Head of caudate nucleus (tissue), 42 donors: ENCODE data around the gene SLC7A4.
"Not testable (repeated sequence)": the region's sequence is repeated elsewhere in the genome, so short reads cannot be mapped to it uniquely, and the experiment has no call there.

ENCODE experiments used
- DNase-seq, 42 donors: peaks; one replicate each; pipeline versions ENCODE4 v3.0.0 to v3.0.0-alpha.2; 2020 to 2021; ENCODE audit warnings: mixed read lengths in 7 of 42
- intact Hi-C: fragments of 100-400 bp; cut with DNase I; formaldehyde crosslinking; loops from one replicate; pipeline ENCODE4 v1.15.0; 2022

Gene SLC7A4, protein sequence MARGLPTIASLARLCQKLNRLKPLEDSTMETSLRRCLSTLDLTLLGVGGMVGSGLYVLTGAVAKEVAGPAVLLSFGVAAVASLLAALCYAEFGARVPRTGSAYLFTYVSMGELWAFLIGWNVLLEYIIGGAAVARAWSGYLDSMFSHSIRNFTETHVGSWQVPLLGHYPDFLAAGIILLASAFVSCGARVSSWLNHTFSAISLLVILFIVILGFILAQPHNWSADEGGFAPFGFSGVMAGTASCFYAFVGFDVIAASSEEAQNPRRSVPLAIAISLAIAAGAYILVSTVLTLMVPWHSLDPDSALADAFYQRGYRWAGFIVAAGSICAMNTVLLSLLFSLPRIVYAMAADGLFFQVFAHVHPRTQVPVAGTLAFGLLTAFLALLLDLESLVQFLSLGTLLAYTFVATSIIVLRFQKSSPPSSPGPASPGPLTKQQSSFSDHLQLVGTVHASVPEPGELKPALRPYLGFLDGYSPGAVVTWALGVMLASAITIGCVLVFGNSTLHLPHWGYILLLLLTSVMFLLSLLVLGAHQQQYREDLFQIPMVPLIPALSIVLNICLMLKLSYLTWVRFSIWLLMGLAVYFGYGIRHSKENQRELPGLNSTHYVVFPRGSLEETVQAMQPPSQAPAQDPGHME

DNA sequence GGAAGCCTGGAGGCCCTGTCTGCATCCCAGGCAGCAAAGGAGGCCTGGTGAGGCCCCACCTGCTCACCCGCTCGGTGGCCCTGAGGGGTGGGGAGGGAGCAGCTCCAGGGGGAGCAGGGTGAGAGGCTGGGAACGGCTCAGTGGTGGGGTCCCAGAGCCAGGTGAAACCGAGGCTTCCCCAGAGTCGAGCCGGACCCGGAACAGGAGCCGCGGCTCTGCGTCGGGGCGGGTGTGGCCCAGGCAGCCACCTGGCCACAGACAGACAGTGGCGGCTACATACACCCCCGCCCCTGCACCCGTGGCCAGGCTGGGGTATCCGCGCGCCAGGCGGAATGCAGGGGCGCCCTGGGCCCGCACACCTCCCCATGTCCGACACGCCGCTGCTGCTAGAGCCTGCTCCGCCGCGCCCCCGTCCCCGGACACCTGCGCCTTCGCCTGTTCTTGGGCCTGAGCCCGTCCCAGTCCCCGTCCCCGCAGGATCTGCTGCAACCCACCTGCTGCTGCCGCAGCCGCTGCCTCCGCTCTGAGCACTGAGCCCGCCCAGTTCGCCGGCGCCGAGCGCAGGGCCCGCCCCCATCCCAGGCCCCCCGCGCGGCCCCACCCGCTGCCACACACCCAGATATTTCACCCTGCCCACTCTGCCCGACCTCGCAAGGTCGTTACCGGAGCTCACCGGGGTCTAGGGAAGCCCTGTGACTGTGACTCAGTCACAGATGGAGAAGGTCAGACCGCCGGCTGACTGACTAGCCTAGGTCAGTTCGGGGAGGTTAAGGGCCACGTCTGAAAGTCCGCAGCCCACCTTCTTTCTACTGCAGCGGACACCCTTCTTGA, at the start of gene SLC7A4:
Gene SLC7A4, minus strand, starts transcription at position 525 of the 831 bp plus-strand sequence. CDS start 749 bp downstream, outside the sequence.
- intact Hi-C loops, result no loop called here
- peak in 35 of 42 donors; percentile 15 to 75 (median 44) for DNase-seq

DNA sequence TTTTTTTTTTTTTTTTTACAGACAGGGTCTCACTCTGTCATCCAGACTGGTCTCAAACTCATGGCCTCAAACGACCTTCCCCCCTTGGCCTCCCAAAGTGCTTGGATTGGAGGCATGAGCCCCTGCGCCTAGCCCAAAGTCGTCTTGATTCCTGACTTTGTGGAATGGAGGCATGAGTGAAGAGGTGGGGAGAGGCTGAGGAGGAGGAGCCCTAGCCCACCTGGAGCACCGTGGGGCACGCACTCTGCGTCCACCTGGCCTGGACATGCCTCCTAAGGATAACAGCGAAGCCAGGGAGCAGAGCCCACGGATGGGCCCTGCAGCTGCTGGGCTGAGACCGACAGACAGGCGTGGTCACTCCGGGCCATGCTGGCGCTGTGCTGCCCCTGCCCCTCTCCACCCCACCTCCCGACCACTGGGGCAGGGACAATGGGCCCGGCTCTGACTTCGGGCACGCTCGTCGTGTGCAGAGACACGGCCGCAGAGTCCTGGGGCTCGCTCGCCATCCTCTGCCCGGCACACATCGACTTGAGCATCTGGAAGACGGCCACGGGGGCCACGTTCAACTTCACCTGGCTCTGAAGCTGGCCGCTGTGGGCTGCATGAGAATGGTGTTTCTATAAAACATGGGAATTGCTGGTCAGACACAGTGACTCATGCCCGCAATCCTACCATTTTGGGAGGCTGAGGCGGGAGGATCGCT, 48.2 kb upstream of the SLC7A4 start:
- DNase-seq, result no peak
- intact Hi-C loops, result no loop called here

DNA sequence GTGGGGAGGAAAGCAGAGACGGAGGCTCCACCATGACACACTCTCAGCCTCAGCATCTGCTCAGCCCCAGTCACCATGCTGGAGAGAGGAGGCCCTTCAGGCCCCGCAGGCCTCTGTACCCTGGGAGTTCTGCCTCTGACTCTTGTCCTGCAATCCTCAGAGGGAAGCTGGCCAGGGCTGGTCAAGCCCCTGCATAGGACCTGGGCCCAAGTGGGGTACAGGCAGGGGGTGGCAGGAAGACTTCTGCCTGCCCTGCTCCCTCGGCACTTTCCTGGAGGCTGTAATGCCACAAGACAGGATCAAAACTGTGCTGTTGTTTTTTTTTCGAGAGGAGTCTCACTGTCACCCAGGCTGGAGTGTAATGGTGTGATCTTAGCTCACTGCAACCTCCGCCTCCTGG, 47.1 kb upstream of the SLC7A4 start:
- intact Hi-C loops, result no loop called here
- DNase-seq, result no peak

DNA sequence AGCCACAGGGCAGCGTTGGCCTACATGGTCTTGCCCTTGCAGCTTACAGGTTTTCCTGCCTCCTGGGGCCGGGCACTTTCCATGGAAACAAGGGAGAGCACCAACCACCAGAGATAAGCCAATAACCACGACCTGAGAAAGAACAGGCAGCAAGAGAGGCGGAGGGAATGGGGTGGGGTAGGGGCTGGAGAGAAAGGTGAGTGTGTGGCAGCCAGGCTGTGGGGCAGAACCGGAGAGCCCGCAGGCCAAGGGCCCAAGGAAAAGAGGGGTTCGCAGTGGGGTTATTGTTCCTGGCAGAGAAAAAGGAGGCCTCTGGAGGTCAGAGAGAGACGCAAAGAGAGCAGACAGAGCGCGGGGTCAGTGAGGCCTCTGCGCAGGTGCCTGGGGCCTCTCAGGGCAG, 46.6 kb upstream of the SLC7A4 start:
- no peak for DNase-seq
- intact Hi-C loops, result no loop called here

DNA sequence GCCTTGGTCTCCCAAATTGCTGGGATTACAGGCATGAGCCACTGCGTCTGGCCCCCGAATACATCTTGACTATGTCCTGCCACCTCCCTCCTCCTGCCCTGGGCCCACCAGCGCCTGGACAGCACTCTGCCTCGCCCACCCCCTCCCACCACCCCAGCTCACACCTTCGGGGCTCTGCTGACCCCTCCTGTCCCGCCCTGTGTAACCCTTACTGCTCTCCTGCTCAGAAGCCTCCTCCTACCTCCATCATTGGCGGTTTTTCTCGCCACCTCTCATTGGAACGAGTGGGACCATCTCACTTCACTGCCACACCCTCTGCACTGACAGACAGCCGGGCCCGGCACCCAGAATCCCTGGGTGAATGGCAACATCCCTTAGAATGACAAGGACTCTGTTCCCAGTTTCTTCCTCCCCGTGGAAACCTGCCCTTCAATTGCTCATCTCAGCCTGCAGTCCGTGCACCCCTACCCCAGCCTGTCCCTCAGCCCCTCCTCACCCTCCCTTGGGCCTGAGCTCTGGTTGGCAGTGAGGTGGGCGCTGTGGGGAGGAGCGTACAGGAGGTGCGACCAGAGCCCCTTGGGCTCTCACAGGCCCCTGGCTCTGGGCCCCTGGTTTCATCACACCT, 45.6 kb upstream of the SLC7A4 start:
- intact Hi-C loops, result no loop called here
- no peak for DNase-seq

DNA sequence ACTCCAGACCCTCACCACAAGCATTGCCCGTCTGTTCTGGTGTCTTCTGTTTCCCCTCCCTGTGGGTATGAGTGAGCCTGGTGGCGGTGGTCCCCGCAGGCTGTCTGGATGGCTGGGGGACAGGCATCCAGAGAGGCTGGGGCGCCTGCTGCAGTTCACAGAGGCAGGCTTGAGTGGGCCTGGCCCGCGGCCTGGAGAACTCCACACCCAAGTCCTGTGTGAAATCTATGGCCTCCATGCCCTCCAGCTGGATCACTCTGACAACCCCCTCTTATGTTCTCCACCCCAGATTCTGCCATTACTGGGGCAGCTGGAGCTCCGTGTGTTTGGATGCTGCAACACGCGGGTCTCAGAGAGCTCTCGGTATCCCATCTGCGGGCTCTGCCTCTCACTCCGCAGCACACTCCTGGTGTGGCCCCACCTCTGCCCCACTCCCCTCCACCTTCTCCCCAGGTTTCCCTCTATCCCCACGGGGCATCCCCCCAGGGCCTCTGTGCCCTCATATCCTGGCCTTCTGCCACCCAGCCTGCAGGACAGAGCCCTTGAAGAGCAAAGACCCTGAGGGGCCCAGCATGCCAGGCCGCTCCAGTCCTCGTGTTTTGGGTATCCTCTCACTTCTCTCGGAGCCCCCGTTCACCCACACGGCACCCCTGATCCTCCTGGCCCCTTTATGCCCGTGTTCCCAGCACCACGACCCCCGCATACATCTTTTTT, 44.7 kb upstream of the SLC7A4 start:
- DNase-seq, result no peak
- intact Hi-C loops, result no loop called here

DNA sequence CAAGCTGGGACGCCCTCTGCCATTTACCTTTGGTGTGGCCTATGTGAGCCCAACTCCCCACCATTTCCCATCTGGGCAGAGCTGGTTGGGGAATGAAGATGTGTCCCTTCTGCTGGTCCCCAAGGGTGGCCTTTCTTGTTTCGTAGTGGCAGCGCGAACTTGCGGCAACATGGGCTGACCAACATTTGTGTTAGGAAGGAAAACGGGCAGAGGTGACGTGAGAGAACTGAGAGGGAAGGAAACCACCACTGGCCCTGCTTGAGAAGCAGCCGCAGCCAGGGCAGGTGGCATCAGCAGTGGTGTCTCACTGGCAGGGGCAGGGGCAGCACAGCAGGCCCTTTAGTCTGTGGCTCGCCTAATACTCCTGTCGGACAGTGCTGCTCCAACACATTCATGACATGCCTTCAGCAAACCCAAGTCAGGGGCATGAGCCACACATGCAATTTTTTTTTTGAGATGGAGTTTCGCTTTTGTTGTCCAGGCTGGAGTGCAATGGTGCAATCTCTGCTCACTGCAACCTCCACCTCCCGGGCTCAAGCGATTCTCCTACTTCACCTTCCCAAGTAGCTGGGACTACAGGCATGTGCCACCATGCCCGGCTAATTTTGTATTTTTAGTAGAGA, 43.3 kb upstream of the SLC7A4 start:
- DNase-seq, result no peak
- intact Hi-C loops, result no loop called here

DNA sequence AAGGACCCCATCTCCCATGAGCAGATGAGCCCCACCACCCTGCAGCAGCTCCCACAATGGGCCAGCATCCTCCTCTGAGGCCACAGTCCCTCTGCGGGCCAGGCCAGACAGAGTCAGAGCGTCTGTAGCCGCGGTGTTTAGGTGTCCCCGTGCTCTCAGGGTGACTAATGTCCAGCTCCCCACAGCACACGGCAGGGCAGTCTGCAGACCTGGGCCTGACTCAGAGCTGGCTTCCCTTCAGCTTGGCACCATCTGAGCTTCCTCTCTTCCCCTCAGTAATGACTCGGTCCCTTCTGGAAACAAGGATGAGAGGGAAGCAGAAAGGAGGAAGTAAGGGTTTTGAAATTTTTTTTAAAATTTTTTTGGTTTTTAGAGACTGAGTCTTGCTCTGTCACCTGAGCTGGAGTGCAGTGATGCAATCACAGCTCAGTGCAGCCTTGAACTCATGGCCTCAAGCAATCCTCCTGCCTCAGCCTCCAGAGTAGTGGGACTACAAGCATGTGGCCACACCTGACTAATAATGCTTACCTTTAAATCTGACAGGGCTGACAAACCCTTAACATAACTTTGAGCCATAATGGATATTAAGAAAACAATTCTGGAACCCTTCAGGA, 41.8 kb upstream of the SLC7A4 start:
- intact Hi-C loops, result no loop called here
- no peak for DNase-seq

DNA sequence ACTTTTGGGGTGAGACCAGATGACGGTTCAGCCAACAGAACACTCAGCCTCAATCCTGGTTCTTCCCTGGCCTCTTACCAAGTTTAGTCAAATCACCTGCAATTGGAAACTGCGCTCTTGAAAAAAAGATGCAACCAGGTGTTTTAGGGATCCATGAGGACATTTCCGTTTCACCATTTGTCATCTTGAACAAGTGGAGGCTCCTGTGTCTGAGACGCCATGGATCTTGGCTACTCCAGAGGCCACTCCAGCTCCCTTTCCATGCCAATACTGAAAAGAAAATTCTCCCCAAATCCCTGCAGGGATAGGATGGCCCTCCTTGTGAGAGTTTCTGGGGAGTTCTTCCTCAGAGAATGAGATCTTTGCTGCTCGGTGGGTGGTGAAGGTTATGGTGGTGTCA, 41.1 kb upstream of the SLC7A4 start:
- intact Hi-C loops, result no loop called here
- no peak for DNase-seq

DNA sequence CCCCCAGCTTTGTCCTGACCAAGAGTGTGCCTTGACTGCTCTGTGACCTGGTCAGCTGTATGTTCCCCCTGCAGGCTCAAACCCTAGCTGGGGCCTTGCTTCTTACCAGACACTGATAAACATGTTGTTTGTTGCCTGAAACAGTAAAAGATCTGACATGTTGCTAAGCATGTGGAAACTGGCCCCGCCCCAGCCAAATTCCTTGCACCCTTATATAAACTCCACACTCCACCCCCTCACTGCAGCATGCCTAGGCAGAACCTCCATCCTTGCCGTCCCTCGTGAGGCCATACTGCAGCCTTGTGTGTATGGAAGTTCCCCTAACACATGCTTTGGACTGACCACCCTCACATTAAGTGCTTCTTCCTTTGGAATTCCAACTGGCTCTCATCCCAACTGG, 40.7 kb upstream of the SLC7A4 start:
- intact Hi-C loops, result no loop called here
- DNase-seq, result no peak

DNA sequence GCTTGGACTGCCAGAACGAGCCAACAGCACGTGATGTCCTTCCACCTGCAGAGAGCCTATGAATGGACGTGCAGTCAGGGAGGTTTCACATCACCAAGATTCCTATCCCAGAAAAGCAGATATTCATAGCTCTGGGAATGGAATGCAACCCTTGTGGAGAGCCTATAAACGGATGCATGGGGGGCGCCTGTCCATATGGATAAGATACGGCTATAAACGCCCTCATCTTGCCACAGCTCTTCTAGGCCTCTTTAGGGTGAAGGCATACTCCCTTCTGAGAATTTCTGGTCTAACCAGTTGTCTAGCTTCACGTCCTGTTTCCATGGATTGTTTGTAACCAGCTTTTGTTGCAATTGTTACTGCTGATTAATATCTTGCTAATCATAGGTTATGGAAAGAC, 39.4 kb upstream of the SLC7A4 start:
- intact Hi-C loops, DNase-seq: not testable (repeated sequence)

DNA sequence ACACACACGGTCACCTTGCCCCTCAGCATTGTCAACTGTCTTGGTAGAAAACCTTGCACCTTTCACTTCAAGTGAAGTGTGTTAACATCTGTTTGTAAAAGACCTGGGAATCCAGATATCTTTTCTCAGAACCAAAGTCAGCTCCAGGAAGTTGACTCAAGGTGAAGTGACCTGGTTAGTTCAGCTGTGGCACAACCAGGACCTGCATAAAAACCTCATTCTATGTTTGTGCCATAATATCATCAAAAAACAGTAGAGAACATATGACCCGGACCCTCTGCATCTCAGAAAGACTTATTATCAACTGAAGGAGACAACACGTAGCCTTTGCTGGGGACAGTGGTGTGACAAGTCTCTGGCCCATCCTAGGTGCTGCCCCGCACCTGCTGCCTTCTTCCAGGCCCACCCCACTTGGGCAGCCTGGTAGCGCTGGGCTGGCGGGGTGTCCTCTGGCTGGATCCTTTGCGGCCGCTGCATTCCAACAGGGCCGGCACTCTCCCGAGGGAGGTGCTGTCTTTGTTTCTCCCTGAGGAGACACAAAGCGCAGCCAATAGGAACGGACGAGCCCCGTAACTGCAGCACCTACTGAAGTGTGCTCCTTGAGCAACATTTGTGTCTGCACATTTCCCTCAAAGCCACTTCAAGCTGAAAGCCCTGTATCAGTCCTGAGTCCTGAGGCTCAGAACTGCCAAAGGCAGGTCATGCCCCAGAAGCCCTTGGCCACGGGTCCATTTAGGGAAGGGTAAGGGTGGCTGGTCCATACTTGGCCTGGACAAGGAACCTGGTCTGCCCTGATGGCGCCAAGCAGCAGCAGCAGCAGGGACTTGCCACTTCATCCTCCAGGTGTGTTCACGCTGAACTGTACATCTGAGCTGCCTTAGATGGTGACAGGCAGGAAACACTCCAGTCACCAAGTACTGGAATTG, 38.6 kb upstream of the SLC7A4 start:
- intact Hi-C loops, result no loop called here
- DNase-seq, result no peak

DNA sequence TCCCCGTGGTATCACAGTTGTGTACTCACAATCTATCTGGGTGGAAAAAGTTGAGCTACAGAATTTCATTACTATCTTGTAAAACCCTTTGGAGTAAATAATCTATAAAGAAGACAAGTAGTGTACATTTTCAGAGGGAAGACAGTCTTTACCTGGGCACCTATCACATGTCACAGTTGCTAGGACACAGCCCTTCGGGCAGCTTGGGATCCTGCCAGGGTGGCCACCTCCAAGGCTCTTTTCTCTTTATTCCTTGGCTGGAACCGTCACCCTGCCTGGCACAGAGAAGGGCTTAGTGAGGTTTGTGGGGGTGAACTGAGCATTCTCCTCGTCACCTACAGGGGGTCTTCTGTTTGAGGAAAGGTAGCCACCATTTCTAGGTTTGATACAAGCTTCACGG, 37.0 kb upstream of the SLC7A4 start:
- intact Hi-C loops, result no loop called here
- no peak for DNase-seq

DNA sequence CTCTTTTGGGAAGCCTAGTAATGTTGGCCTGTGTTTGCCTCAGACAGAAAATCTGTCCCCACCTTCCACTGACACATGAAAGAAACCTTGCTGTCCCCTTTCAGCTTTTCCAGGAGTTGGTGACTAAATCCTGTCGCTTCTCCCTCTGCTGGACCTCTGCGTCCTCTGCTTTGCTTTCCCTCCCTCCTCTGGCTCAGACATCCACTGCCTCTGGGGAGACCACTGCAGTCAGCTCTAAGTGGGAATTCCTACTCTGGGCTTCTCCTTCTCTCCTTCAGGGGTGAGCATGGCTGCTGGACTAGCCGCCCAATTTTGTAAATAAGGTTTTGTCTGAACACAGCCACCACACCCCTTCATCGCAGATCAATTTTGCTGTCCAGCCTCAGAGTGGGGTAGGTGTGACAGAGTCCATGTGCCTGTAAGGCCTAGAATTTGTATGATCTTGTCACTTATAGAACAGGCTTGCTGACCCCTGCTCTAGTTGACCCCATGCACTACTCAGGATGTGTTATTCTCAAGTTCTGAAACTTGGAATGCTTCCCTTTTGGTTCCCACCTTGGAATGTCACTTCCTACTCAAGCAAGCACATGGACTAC, 36.4 kb upstream of the SLC7A4 start:
- no peak for DNase-seq
- intact Hi-C loops, result no loop called here

DNA sequence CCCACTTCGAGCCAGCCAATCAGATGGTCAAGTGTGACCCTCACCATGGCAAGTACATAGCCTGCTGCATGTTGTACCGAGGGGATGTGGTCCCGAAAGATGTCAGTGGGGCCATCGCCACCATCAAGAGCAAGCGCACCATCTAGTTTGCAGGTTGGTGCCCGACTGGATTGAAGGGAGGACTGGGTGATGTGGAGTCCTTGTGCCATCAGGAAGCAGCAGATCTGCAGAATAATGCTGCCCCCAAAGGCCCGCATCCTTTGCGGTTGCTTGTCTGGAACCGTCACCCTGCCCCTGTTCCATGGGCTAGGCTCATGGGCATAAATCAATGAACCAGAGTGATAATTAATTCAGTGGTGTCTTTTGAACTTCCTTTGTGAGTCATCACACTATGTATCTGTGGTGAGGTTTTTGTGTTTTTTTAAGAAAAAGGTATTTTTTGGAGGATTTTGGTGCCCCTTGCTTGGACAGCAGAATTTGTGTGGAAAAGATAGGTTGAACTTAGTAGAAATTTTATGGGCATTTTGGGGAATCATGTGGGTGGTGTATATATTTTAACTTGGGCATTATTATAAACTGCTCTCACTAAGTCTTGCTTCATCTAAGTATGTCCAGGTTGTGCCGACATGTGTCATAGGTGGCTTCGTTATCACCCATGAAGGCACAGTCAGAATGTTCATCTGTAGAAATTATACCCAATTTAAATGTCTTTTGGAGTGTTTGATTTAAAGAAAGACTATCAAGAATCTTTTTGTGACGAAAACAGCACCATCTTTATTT, 35.7 kb upstream of the SLC7A4 start:
- DNase-seq, result no peak
- intact Hi-C loops, result no loop called here
